TTC549 (cell line): ENCODE results near the gene TBC1D5.

Experiments used
- FAIRE-seq: peaks from 2 replicates; lab custom pipeline; 2012; peaks lifted over from hg19 to GRCh38; lab: Jason Lieb, UNC

The TBC1D5 gene

GRCh38 chr3:17166369-17166768 lies 576.1 kb downstream of the TBC1D5 start:
- no peak for FAIRE-seq

- FAIRE-seq = no peak
Observed at GRCh38 chr3:17162116-17162515, 580.3 kb downstream of the TBC1D5 start.

GRCh38 chr3:17160597-17160996 lies 581.8 kb downstream of the TBC1D5 start:
- FAIRE-seq = no peak

DNA sequence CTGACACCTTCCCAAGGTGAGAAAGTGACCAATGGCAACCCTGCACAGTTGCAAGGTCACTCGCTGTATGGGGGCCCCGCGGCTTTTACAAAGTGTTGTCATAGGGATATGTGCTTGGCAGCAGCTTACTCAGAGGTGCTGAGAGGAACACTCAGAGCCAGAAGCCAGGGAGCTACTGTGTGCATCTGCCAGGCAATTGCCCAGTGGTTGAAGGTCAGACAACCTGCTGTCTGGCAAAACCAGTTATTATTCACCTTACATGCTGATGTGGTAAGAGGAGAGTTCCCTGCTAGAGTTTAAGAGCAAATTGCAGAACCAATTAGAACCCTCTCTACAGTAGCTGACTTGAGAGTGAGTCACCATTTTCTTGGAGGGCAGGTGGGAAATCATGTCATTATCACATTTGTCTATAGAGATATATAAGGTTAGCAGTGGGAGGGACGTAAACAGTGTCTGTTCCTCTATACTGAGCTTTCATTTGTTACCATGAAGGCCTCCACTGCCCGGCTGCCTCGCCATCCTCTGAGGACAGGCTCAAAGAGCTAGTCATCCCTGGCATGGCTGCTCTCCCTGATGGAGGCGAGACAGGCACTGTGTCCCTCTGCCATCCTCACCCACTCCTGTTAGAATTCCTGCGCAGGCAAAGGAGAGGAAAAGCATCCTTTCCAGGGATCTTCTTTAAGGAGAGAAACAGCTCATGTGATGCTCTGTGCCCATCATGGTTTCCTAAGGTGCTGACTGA lies 583.3 kb downstream of the TBC1D5 start:
- FAIRE-seq = no peak

- FAIRE-seq = no peak
Observed at GRCh38 chr3:17157713-17158112, 584.7 kb downstream of the TBC1D5 start.

DNA sequence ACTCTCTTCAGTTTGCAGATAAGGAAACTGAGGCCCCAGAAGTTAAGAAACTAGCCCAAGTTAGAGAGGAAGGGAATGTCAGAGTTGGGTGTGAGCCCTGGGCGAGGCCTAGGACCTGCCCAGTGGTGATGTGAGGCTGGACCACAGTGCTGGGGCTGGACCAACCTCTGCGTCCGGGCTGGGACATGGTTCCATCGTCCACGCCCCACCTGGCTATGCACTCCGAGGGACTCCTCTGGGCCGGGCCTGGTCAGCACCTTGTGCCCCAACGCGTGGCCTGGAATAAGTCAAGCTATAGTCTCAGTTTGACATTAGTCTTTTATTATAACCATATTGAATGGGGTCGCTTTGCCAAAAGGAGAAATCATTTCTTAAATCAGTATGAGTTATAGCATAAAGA lies 585.6 kb downstream of the TBC1D5 start:
- no peak for FAIRE-seq

- no peak for FAIRE-seq
Observed at GRCh38 chr3:17155951-17156350, 586.5 kb downstream of the TBC1D5 start.

GRCh38 chr3:17154941-17155340 lies 587.5 kb downstream of the TBC1D5 start:
- FAIRE-seq = no peak

DNA sequence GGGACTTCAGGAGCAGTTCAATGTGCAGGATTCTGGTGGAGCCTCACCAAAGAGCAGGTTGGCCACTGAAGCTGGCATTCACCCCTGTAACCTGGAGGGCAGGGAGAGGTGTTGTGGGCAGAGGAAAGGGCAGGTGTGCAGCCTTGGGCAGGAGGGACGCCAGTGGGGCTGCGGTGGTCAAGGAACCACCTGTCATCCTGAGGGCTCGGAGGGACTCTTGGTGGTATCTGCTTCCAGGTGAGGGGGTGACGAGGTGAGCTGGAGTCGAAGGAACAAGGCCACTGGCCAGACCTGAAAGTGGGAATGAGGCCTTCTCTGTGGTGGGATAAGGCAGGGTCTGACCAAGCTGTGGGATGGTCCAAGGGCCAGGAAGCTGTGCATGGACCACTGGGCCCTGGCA lies 588.2 kb downstream of the TBC1D5 start:
- FAIRE-seq = no peak

DNA sequence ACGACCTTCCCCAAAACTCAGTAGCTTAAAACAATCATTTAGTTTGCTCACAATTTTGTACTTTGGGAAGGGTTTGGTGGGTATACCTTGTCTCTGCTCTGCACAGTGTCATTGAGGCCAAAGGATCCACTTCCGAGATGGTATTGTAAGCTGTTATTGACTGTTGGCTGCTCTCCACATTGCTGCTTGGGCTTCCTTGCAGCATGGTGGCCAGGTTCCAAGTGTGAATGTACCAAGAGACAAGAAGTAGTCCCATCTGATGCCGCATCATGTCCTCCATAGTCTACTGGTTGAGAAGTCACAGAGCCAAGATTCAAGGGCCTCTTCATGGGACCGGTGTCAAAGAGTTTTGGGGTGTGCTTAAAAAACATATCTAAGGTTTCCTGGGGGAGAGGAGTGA lies 589.2 kb downstream of the TBC1D5 start:
- no peak for FAIRE-seq

- FAIRE-seq = no peak
Observed at GRCh38 chr3:17151598-17152373, 590.6 kb downstream of the TBC1D5 start.

DNA sequence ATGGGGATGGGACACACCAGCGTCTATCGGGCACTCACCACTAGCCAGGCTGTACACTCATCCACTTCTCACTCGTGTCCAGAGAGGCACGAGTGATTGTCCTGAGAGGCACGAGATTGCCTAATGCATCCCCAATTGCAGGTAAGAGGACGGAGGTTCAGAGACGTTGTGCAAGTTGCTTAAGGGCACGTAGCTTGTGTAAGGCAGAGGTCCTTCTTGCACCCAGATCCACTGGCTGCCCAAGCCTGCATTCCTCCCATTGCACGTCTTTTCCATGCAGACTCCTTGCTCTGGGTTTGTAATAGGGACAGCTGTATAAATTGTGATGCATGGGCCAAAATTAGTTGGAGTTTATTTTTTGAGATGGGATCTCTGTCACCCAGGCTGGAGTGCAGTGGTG lies 593.4 kb downstream of the TBC1D5 start:
- FAIRE-seq = no peak

DNA sequence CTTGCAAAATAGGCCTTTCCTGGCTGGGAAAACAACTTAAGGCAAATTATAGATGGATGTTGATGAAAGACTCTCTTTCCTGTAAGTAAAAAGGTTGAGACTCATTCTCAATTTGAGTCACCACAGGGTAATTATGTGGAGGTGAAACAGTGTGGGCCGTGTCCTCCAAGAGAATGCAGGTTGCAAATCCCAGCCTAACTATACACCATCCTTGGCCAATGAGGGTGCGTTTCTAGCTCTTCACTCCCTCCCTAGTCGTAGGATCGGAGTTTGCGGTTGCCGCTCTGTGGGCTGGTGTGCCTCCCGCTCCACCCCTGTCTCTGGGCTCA lies 597.8 kb downstream of the TBC1D5 start:
- FAIRE-seq = no peak

DNA sequence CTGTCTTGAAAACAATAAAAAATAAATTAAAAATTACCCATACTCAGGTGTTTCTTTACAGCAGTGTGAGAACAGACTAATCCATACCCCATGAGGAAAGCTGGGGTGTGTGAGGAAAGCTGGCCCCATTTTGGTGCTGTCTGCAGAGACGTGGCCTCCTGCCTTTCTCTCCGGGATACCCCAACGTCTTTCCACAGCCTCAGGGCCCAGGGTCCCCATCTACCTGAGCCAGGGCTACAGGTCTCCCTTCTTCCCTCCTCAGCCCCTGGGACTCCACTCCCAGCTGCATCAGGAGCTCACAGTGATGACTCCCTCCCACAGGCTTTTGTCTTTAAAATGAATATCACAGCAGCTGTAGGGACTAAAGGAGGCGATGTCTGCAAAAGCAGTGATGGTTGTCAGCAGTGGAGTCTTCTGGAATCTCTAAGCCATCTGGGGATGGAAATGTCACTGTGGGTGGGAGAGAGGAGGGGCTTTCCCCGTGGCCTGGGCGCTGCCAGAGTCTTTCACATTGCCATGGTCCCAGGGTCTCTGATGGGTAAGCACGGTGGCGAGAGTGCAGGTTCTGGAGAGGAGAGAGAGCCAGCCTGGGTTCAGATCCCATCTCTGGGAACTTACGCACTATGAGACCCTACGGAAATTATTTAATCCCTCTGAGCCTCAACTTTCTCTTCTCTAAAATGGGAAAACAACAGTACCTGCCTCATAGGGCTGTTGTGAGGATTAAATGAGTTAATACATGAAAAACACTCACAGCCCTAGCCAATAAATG lies 598.4 kb downstream of the TBC1D5 start:
- FAIRE-seq = no peak

DNA sequence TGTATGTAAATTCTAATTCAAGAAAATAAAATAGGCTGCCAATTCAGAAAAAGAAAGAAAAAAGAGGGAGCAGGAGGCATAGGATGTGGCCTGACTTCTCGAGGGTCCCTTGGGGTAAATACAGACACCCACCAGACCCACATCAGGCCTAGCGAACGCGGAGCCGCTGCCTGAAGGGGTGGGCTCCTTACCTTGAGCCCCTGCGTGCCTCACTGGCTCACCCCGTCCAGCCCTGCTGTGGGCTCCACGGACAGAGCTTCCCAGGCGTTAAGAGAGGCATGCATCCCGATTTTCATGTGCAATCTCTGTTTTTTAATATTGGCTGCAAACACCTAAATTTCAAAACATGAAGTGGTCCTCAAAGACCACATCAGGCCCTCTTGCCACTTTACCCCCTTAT lies 599.9 kb downstream of the TBC1D5 start:
- no peak for FAIRE-seq

- FAIRE-seq = no peak
Observed at GRCh38 chr3:17141699-17142098, 600.7 kb downstream of the TBC1D5 start.

DNA sequence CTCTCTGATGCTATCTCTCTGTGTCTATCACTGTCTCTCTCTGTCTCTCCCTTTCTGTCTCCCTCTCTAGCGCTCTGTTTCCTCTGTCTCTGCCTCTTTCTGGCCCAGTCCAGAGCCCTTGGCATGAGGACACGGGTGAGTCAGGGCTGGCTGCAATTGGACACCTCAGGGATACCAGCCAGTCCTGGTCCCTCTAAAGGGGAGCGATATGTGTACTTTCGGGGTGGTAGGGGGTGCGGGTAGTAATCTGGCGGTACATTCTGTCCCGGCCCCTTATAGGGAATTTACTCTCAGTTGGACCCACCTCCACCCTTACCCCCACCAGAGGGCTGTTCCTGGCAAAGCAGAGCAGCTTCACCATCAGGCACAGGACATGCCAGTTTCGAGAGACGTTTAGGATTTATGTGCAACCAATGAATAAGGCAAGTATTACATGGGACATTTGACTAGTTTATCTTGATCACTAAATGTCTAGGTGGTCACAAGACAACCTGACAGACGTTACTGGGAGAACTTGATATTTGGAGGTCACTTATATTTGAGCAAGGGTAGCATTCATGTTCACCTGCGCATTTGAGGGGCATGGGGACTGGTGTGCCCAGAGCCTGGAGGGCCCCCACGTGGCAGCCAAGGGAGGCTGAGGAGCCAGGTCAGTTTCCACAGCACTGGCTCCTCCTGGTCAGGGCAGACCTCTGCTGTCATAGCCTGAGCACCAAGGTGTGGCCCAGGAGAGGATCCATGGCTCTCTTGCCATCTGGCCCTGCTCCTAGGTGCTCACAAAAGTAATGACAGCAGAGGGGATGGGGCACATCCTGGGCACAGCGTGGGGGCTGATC lies 601.5 kb downstream of the TBC1D5 start:
- FAIRE-seq = no peak

DNA sequence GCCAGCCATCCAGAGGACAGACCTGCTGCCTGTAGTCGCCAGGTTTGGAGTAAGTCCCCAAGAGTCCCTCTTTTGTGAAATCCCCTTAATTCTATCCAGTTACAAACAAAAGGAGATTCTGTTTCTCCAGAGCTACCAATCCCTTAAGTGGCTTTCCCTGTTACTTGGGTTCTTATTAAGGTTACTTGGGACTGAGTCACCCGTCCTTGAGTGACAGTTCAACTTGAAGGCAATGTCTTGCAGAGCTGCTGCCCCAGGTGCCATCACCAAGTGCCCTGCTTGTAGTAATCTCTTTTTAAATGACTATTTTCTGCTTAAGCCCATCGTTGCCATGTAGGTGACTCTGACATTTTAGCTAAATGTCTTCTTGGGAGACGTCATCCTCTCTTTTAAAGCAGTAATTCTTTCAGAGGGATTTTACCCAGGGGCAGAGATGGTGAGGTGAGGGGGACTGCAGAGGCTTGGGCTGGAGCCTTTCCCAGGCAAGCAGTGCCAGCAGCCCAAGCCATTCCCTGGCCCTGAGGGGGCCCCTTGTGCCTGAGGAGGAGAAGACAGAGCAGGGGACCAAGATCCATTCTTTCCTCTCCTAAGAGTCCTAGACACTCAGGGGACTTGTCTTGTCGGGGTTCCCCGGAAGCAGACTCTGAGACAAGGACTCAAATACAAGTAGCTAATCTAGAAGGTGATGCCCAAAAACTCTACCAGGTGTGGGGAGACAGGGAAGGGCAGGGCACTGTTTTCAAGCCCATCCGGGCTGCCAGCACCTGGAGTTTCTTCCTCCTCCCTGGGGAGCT lies 604.0 kb downstream of the TBC1D5 start:
- FAIRE-seq = no peak

DNA sequence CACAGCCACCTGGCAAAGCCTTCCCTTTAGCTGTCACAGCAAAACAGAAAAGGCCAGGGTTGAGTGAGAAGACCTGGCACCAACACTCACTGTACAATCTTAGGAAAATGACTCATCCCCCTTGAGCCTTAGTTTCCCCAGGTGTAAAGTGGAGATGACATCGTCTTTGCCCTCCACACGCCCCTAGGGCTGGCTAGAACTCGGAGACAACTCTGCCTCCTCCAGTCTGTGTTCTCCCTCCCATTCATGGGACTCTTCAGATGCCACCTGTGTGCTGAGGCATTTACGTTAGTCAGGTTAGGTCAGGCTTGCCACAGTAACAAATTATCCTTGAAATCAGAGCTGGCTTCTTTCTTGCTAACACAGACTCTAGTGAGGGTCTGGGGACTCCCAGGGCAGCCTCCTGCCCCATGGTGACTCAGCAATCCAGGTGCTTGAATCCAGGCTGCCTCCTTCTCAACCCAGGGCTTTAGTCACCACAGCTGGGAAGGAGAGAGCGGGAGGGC lies 605.1 kb downstream of the TBC1D5 start:
- no peak for FAIRE-seq

- FAIRE-seq = no peak
Observed at GRCh38 chr3:17136136-17136721, 606.2 kb downstream of the TBC1D5 start.

DNA sequence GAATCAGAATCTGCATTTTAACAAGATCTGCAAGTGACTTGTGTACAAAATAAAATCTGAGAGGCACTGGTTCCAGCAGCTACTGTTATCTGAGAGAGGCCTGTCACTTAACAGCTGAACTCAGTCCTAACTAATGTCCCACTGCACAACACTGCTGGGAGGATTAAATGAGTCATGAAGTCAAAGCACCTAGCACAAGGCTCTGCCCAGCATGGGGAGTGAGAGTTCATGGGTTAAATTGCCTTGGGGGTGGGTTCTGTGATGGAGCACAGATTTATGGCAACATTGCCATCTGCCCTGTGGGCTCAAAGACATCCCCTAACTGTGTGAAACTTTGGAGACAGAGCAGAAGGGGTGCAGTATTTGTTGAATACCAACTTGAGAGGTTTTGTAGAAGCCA lies 606.7 kb downstream of the TBC1D5 start:
- FAIRE-seq = no peak
